CD1c-positive myeloid dendritic cell (primary cell): ENCODE data around the gene TBL1X.
A peak's percentile ranks its signal among the peaks of the same experiment; 100 is the strongest.

Source experiments
- DNase-seq: peaks from one replicate; pipeline ENCODE4 v3.0.0-alpha.2; 2016; ENCODE audit errors: extremely low spot score

TBL1X gene

GRCh38 chrX:9498236-9498635, 33.4 kb downstream of the TBL1X start:
- no peak for DNase-seq

DNA sequence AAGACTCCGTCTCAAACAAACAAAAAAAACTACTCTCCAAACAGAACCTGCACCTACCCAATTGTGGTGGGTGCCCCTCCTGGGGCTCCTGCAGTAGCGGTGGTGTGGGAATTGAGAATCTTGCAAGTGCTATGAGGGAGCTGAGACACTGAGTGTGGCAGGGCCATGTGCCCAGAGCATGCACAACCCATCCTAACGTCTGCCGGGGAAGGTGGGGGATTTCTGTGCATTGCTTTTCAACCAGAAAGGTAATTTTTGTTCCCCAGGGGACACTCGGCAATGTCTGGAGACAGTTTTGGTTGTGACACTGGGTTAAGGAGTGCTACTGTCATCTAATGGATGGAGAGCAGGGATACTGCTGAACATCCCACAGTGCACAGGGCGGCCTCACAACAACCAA, 35.7 kb downstream of the TBL1X start:
- DNase-seq, result no peak

- DNase-seq, result no peak
These were observed 36.5 kb downstream of the TBL1X start for GRCh38 chrX:9501362-9501761.

DNA sequence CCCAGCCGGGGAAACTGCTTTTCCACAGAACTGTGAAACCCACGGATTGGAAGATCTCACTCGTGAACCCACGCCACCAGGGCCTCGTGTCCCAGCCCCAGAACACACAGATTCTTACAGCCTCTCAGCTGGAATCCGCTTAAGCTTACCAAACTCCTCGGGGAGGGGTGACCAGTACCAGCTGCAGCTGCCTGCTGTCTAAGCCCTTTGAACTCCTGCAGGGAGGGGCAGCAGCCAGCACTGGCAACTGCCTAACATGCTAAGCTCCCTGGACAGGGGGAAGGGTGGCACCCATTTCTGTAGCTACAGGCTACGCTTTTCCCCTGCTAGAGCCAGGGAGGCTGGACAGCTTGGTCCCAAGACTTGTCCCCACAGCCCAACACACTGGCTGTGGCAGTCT, 38.4 kb downstream of the TBL1X start:
- DNase-seq, result no peak

GRCh38 chrX:9510366-9510765, 45.5 kb downstream of the TBL1X start:
- DNase-seq, result no peak

GRCh38 chrX:9510980-9511379, 46.1 kb downstream of the TBL1X start:
- no peak for DNase-seq

- no peak for DNase-seq
These were observed 50.6 kb downstream of the TBL1X start for GRCh38 chrX:9515489-9515888.

DNA sequence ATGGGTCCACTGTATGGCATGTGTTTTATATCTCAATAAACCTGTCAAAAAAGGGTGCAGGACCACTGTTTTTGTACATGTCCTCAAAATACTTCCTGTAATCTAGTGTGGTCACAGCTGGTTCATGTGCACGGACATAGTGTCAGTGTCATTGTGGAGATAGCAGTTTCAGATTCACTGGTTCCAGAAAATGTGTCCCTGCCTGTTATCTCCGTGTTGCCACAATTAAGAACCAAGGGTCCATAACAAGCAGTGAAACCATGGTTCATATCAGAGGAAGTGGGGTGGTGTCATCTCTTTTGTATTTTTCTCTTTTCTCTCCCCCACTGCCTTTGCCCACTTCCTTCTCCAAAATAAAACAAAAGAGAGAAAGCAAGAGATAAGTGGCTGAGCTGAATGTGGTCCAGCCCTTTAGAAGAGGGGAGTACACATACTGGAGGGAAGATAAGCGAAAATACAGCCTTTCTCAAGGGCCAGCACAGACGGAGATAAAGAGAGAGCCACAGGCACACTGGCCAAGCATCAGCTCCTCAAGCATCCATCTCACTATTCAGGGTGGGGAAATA, 51.2 kb downstream of the TBL1X start:
- DNase-seq, result no peak

GRCh38 chrX:9516635-9517034, 51.8 kb downstream of the TBL1X start:
- no peak for DNase-seq

- DNase-seq, result peak; percentile 20
These were observed 53.2 kb downstream of the TBL1X start for GRCh38 chrX:9518051-9518450.

DNA sequence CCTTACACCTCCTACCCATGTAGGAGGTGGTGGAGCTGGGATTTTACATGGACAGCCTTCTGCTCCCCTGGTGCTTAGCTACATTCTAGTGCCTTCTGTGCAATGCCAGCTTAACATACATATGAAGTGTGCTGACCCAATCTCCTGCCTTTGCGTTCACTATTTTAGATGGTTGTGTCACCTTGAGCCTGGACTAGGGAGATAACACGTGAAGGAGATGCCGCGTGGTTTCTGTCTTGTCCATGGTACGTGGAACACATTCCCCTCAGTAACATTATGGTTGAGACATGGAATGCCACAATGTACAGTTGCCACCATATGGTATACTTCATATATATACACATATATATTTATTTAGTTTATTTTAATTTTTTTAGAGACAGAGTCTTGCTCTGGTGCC, 54.0 kb downstream of the TBL1X start:
- no peak for DNase-seq

GRCh38 chrX:9519546-9520216, 54.8 kb downstream of the TBL1X start:
- no peak for DNase-seq

DNA sequence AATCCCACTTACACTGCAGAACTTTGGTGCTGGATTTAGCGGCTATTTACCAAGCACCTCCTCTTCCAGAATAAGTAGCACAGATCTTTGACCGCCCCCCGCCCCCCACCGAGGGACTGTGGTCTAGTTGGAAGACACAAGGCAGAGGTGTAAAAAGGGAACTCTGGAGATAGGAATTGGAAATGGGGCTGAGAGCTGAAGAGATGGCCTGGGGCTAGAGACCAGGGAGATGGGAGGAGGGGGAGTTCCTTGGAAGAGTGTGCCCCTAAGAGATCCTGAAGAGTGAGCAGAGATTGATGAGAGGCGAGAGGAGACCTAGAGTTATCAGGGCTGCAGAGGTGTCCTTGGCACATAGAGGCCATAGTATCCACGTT, 55.3 kb downstream of the TBL1X start:
- no peak for DNase-seq

DNA sequence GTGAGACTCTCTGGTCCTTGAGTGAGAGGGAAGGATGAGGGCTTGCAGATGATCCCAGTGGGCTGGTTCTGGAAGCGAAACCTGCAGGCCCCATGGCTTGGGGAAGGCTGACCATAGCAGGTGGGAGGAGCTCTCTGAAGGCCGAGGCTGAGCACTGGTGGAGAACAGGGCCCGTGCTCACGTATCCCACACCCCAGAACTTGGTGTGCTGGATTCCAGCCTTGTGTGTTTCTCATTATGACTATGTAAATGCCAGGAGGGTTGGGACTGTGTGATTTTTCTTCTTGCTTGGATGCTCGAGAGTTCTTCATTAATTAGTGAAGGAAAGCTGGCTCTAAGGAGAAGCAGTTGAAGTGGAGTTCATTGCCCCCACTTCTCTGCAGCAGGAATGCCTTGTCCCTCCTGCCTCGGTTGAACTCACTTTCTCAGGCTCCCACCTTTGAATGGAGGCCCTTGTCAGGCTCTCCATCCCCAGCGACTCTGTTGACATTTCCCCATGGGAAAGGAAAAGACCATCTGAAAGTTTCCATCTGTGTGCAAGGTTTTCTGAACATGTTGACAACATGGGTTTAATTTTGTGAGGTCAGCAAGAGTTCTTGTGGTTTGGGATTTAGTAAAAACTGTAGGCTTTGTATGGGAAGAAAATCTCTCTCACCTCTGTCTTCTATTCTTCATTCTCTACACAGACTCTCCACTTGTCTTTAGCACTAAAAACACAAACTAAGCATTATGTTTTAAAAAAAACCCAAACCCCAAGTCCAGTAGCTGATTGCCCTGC, 57.7 kb downstream of the TBL1X start:
- DNase-seq, result no peak

- DNase-seq, result no peak
These were observed 60.8 kb downstream of the TBL1X start for GRCh38 chrX:9525511-9526248.

DNA sequence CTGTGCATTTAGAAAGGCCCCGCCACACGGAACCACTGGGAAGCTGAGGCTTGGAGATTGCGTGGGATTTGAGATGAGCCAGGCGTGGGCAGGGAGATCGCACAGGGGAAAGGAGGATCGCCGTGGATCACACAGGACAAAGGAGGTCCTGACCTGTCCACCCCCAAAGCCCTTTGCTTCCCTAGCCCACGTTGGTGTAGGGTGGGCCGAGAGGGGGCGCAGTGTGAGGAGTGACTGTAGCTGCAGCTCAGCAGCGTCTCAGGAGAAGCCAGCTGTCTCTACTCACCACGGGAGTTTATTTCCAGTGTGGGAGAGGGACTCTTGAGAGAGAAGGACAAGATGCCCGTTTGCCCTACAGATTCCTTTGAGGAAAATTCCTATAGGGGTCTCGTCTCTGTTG, 62.1 kb downstream of the TBL1X start:
- no peak for DNase-seq

GRCh38 chrX:9528498-9528897, 63.6 kb downstream of the TBL1X start:
- no peak for DNase-seq

DNA sequence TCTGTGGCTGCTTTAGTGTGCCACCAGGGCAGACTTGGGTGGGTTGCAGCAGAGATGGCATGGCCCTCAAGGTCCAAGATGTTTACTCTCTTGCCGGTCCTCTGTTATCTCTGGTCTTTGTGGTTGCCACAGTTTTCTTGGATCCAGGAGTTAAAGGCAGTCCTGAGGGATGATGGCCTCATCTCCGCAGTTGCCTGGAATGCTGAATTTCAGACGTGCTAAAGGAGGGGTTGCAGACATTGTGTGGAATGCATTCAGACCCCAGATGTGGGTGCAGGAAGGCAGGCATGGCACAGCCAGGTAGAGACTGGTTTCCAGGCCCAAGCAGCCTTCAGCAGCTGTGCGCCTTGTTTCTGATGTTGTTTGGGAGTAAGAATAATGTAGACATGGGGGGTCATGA, 64.4 kb downstream of the TBL1X start:
- DNase-seq, result no peak

- DNase-seq, result peak; percentile 4
These were observed 66.0 kb downstream of the TBL1X start for GRCh38 chrX:9530848-9531274.

- DNase-seq, result no peak
These were observed 67.5 kb downstream of the TBL1X start for GRCh38 chrX:9532349-9532748.

DNA sequence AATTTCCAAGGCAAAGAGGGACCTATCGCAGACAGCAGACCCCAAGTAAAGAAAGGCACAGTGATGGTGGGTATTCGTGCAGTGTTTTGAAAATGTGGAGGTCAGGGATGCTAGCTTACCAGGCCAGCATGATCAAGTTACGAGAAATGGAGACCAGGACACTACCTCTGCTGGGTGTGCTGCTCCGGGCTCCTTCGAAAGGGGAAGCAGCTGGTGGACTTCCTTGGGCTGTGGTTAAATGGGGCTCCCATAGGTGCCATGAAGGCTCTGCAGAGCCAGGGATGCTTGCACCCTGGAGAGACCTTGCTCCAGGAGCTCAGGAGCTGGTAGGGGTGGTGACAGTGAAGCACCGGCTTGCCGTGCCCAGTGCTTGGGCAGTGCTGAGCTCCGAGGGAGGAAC, 68.8 kb downstream of the TBL1X start:
- DNase-seq, result no peak

DNA sequence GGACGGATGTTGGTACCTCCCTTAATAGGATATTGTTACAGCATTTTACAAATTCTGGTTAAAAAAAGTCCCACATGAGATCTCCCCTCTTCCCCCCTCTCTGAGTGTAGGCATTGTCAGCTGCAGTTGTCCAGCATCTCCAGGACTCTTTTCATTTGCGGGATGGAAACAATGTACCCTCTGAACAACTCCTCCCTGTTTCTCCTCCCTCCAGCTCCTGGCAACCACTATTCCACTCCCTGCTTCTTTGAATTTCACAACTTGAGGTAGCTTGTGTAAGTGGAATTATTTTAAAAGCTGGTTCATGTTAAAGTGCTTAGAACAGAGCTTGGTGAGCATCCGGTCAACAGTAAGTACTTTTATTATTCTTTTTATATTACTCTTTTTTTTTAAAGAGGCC, 69.8 kb downstream of the TBL1X start:
- no peak for DNase-seq

DNA sequence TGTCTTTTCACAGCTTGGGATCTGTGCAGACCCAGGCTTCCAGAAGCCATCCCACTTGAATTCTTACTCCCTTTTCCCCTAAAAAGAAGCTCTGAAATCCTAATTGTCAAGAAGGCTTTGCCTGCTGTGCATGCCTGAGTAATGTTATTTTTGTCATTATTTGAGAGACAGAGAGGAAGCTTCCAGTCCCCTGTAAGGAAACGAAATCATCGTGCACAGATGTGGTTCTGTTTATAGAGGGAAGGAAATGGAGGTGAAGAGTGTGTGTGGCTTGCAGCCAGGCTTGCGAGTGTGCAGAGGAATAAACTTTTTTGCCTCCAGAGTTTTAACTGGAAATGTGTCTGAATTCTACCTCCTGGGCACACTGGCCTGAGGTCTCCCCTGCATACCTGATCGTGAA, 70.2 kb downstream of the TBL1X start:
- no peak for DNase-seq
